AG04450 (cell line): ENCODE results near the gene CYP46A1. TPM values are rescaled to one million over a fixed set of nuclear protein-coding genes. Genes with fewer than 3 reads are reported as not detected.

Source experiments
- CTCF ChIA-PET: fragments of 300-600, 350-600 bp; formaldehyde crosslinking; extraction: SDS; loops from one replicate; lab custom pipeline; 2022; ENCODE audit warnings: antibody characterized with exemption, inconsistent platforms; lab: Charles Lee
- POLR2A ChIA-PET: fragments of 350-600 bp; formaldehyde crosslinking; extraction: SDS; loops from one replicate; lab custom pipeline; 2021; ENCODE audit warnings: antibody characterized with exemption, inconsistent platforms; lab: Yijun Ruan, JAX
- DNase-seq: peaks from one replicate; pipeline ENCODE4 v3.0.0-alpha.2; 2011; ENCODE audit warnings: low read depth, low spot score
- H3K27ac ChIP-seq: one replicate; pipeline ENCODE4 v1.5.1; 2012; ENCODE audit warnings: low read depth, low read length, control low read depth
- H3K27me3 ChIP-seq: one replicate; pipeline ENCODE4 v1.6.0; 2012; ENCODE audit warnings: low read length; ENCODE audit not compliant: control insufficient read depth, insufficient read depth
- H3K4me3 ChIP-seq: 2 replicates; pipeline ENCODE4 v1.5.1; 2011; ENCODE audit warnings: mild to moderate bottlenecking, low read depth, low read length, control low read depth
- H3K9me3 ChIP-seq: 2 replicates; pipeline ENCODE4 v1.5.1; 2012; ENCODE audit warnings: low read length; ENCODE audit not compliant: control insufficient read depth, insufficient read depth
- CTCF ChIP-seq: IDR thresholded peaks from 2 replicates; pipeline ENCODE4 v1.5.1; 2011; ENCODE audit warnings: low read depth, low read length, control low read depth, inconsistent platforms
- polyA plus RNA-seq: library from polyadenylated mRNA; depleted of rRNA; stranded (reverse); fragments of >200 nt; gene quantifications from 2 replicates; pipeline ENCODE4 v1.2.3, GENCODE V29; 2011

CYP46A1 gene
- polyA plus RNA-seq, 1 experiment = 0.07 TPM

GRCh38 chr14:99749763-99750715 lies 65.9 kb downstream of the CYP46A1 start:
- CTCF ChIA-PET = interaction anchor here (0.6 to 2.0 kb wide), 2 partner anchors 19 to 242 kb away, joined by 6 to 7 read pairs; no protein-coding TSS in a partner anchor
- POLR2A ChIA-PET = no interaction called here

DNA sequence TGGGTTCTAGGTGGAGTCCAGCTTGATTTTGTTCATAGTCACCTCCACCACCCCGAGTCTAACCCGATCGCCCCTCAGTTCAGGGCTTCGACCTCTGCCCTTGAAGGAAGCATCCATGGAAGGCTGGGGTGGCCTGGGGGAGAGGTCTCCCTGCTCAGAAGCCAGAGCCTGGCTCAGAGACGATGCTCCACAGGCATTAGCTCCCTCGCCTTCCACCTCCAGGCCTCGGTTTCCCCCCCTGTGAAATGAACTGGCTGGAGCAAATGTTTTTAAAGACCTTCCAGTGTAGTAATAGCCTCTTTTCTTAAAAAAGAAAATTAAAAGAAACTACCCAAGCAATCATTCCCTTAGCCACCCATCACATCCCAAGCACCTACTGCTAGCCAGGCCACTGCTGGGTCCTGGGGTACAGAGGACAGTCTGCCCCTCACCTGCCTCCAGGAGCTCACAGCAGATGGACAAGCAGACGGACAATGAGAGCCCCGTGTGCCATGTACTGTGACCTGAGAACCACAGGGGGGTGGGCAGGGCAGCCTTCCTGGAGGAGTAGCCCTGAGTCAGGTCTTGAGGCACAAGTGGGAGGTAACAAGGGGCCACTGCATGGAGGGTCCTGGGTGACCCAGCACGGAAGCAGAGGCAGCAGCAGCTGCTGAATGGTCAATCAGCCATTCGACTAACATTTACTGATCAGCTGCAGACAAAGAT lies 66.8 kb downstream of the CYP46A1 start:
- no peak for DNase-seq
- CTCF ChIA-PET = interaction anchor here (0.6 to 2.0 kb wide), 4 partner anchors 20 to 241 kb away, joined by 3 to 7 read pairs (median 5); no protein-coding TSS in a partner anchor
- H3K27me3 ChIP-seq = no peaks in the 10 kb centered on the region
- no peak overlapping the region for H3K27ac ChIP-seq
- TF ChIP-seq CTCF = no peak
- POLR2A ChIA-PET = no interaction called here
- H3K9me3 ChIP-seq = no peaks in the 10 kb centered on the region
- H3K4me3 ChIP-seq = no peak overlapping the region

More at GRCh38 chr14:99749763-99750715, 65.9 kb downstream of the CYP46A1 start:
- no peak for TF ChIP-seq CTCF
- Histone ChIP-seq H3K27me3 (no peaks in the 10 kb centered on the region), H3K27ac (no peak overlapping the region), H3K9me3 (no peaks in the 10 kb centered on the region), H3K4me3 (no peak overlapping the region)
- DNase-seq = no peak

DNA sequence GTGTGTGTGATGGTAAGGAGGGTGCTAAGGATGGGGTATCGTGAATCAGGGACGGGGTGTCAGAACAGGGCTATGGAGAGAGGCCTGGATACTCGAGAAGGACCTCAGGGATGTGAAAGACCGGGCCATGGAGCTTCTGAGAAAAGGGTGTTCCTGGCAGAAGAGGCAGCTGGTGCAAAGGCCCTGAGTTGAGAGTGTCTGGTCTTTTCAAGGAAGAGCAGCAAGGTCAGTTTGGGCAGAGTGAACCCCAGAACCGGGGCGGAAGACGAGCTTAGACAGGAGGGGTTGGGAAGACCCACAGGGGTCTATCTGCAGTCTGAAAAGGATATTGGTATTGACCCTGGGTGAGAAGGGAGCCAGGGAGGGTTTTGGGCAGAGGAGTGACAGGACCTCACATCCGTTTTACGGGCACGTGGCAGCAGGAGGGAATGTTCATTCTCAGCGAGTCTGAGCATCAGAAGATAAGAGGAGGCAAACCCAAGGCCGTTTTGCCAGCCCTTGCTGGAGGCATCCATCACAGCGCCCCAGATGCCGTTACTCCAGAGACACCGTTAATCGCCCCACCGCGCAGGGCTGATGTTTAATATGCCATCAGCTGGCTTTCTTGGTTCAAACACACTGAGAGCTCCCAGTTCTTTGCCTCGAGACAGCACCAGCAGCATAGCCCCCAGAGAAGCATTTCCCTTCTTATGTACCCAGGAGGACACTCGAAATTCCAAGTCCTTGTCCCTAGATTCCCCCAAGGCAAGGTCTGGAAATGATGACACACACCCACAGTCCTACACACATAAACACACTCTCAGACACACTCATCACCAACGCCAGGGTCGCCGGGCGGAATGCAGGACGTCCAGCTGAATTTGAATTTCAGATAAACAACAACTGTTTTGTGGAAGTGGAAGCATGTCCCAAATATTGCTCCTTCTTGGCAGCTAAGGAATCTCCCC lies 67.7 kb downstream of the CYP46A1 start:
- ChIA-PET CTCF (interaction anchor here (1.2 to 2.0 kb wide), 3 partner anchors 21 to 134 kb away, joined by 3 to 6 read pairs (median 4); no protein-coding TSS in a partner anchor), POLR2A (interaction anchor here (0.6 to 1.4 kb wide), 4 partner anchors 41 to 345 kb away, joined by 3 to 6 read pairs (median 4); partner anchors contain the start of genes CYP46A1 and EML1)
- peak overlapping the region; percentile 7; the same call in 1 of the 2 replicates for H3K4me3 ChIP-seq
- DNase-seq = no peak
- peak overlapping the region; percentile 94 for H3K27ac ChIP-seq
- no peak for TF ChIP-seq CTCF
- H3K9me3 ChIP-seq = no peaks in the 10 kb centered on the region; the same call in 1 of the 2 replicates
- no peaks in the 10 kb centered on the region for H3K27me3 ChIP-seq

- Histone ChIP-seq H3K9me3 (no peaks in the 10 kb centered on the region; the same call in 1 of the 2 replicates), H3K27ac (peak overlapping the region; percentile 94), H3K27me3 (no peaks in the 10 kb centered on the region), H3K4me3 (peak overlapping the region; percentile 7)
- ChIA-PET POLR2A (interaction anchor here (0.6 to 1.4 kb wide), 4 partner anchors 41 to 344 kb away, joined by 3 to 6 read pairs (median 4); partner anchors contain the start of genes CYP46A1 and EML1), CTCF (interaction anchor here (1.2 to 2.0 kb wide), 2 partner anchors 39 to 133 kb away, joined by 3 to 4 read pairs; no protein-coding TSS in a partner anchor)
- no peak for DNase-seq
- TF ChIP-seq CTCF = no peak
These were observed 68.5 kb downstream of the CYP46A1 start for GRCh38 chr14:99752486-99753121.
